ENCODE results near the gene CEP295NL.

CEP295NL gene

DNA sequence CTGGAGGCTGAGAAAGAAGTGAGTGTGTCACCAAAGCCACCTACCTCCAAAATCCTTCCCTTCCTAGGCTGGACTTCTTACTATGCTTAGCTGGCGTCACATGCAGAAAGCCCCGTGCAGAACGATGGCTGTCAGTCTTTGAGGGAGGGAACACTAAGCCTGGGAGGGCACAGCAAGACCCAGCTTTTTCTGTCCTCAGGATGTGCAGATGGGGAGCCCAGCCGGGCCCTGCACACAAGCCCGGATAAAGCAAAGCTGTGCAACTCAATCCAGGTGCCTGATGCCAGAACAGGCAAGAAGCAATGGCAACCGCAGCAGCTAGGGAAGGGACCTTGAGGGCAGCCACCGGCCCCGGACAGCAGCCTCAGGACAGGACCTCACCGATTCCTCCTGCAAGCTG lies 48.5 kb downstream of the CEP295NL start:
- TF ChIP-seq, protein P1, sequence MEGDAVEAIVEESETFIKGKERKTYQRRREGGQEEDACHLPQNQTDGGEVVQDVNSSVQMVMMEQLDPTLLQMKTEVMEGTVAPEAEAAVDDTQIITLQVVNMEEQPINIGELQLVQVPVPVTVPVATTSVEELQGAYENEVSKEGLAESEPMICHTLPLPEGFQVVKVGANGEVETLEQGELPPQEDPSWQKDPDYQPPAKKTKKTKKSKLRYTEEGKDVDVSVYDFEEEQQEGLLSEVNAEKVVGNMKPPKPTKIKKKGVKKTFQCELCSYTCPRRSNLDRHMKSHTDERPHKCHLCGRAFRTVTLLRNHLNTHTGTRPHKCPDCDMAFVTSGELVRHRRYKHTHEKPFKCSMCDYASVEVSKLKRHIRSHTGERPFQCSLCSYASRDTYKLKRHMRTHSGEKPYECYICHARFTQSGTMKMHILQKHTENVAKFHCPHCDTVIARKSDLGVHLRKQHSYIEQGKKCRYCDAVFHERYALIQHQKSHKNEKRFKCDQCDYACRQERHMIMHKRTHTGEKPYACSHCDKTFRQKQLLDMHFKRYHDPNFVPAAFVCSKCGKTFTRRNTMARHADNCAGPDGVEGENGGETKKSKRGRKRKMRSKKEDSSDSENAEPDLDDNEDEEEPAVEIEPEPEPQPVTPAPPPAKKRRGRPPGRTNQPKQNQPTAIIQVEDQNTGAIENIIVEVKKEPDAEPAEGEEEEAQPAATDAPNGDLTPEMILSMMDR (IDR thresholded peaks at IDR 0.05; ENCODE audit: low read depth, low read length): no peak
- TF ChIP-seq, protein P2, sequence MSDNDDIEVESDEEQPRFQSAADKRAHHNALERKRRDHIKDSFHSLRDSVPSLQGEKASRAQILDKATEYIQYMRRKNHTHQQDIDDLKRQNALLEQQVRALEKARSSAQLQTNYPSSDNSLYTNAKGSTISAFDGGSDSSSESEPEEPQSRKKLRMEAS (IDR thresholded peaks at IDR 0.05; ENCODE audit: low read depth, low read length): no peak
- TF ChIP-seq MYC (IDR thresholded peaks at IDR 0.05; ENCODE audit: low read depth, low read length) (no peak), POLR2A (IDR thresholded peaks at IDR 0.05; ENCODE audit: extremely low read depth, insufficient read length) (no peak)
- no peak for DNase-seq (ENCODE audit: low read depth)
- H3K4me3 ChIP-seq (ENCODE audit: low read depth, low read length): no peak overlapping the region

DNA sequence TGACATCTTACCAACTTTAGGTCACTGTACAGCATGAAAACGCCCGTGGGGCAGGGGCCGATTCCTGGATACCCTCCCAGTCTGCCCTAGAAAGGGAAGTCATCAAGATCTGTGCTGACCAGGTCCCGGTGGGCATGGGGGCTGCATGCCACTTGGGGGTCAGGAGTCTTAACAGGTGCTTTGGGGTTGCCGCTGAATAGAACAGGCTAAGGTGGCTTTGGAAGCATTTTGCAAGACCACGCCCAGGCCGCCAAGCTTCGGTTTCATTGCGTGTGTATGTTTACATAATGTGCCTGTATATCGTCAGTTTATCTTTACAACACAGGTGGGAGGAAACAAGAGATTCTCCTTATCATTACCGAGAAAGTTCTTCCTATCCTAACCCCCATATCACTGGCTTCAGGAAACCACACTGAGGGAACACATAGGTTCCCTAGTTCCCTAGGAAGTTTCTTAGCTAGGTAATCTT lies 49.0 kb downstream of the CEP295NL start:
- TF ChIP-seq MYC (IDR thresholded peaks at IDR 0.05; ENCODE audit: low read depth, low read length) (no peak), POLR2A (IDR thresholded peaks at IDR 0.05; ENCODE audit: extremely low read depth, insufficient read length) (no peak)
- TF ChIP-seq, protein P2 (IDR thresholded peaks at IDR 0.05; ENCODE audit: low read depth, low read length): no peak
- TF ChIP-seq, protein P1 (IDR thresholded peaks at IDR 0.05; ENCODE audit: low read depth, low read length): no peak
- DNase-seq (ENCODE audit: low read depth): no peak
- H3K4me3 ChIP-seq (ENCODE audit: low read depth, low read length): no peak overlapping the region

DNA sequence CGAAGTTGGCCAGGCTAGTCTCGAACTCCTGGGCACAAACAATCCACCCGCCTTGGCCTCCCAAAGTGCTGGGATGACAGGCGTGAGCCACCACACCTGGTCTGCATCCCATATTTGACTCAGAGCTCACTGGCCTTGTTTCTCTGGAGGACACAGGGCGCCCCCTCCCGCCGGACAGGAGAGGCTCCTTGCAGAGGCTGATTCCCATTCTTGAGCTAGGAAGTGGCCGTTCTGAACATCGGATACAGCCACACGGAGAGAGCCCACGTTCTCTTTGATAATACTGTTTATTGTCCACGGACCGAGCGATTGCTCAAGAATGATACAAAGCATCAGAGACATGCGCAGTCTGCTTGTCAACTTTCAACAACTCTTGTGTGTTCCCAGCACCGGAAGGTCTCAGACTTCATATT lies 50.3 kb downstream of the CEP295NL start:
- TF ChIP-seq POLR2A (IDR thresholded peaks at IDR 0.05; ENCODE audit: extremely low read depth, insufficient read length) (no peak), MYC (IDR thresholded peaks at IDR 0.05; ENCODE audit: low read depth, low read length) (no peak)
- TF ChIP-seq, protein P1 (IDR thresholded peaks at IDR 0.05; ENCODE audit: low read depth, low read length): no peak
- TF ChIP-seq, protein P2 (IDR thresholded peaks at IDR 0.05; ENCODE audit: low read depth, low read length): no peak
- no peak overlapping the region for H3K4me3 ChIP-seq (ENCODE audit: low read depth, low read length)
- DNase-seq (ENCODE audit: low read depth): no peak

DNA sequence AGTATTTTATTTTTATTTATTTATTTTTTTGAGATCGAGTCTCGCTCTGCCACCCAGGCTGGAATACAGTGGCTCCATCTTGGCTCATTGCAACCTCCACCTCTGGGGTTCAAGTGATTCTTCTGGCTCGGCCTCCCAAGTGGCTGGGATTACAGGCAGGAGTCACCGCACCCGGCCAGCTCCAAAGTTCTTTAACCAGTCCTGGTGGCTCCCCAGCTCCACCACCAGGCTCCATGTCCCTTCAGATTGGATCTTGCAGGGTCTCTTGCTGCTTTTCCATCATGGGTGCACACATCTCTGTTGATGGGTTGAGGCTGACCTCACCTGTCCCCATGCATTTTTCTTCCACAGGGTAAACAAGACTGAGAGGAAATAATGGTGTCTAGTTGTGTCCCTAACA lies 54.0 kb downstream of the CEP295NL start:
- H3K4me3 ChIP-seq (ENCODE audit: low read depth, low read length): no peak overlapping the region
- DNase-seq (ENCODE audit: low read depth): no peak
- TF ChIP-seq POLR2A (IDR thresholded peaks at IDR 0.05; ENCODE audit: extremely low read depth, insufficient read length) (no peak), MYC (IDR thresholded peaks at IDR 0.05; ENCODE audit: low read depth, low read length) (no peak)
- TF ChIP-seq, protein P1 (IDR thresholded peaks at IDR 0.05; ENCODE audit: low read depth, low read length): no peak
- TF ChIP-seq, protein P2 (IDR thresholded peaks at IDR 0.05; ENCODE audit: low read depth, low read length): no peak

DNA sequence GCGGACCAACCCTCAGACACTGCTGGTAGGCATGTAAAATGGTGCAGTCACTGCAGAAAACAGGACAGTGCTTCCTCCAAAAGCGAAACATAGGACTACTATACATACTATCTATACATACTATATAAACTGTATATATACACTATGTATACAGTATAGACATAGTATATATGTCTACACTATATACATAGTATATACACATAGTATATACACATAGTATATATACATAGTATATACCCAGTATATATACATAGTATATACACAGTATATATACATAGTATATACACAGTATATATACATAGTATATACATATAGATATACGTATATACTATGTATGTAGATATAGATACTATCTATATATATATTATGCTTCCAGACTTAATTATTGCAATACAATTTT lies 55.9 kb downstream of the CEP295NL start:
- no peak for TF ChIP-seq POLR2A (IDR thresholded peaks at IDR 0.05; ENCODE audit: extremely low read depth, insufficient read length)
- TF ChIP-seq, protein P2 (IDR thresholded peaks at IDR 0.05; ENCODE audit: low read depth, low read length): no peak
- DNase-seq (ENCODE audit: low read depth): no peak
- H3K4me3 ChIP-seq (ENCODE audit: low read depth, low read length): no peak overlapping the region

DNA sequence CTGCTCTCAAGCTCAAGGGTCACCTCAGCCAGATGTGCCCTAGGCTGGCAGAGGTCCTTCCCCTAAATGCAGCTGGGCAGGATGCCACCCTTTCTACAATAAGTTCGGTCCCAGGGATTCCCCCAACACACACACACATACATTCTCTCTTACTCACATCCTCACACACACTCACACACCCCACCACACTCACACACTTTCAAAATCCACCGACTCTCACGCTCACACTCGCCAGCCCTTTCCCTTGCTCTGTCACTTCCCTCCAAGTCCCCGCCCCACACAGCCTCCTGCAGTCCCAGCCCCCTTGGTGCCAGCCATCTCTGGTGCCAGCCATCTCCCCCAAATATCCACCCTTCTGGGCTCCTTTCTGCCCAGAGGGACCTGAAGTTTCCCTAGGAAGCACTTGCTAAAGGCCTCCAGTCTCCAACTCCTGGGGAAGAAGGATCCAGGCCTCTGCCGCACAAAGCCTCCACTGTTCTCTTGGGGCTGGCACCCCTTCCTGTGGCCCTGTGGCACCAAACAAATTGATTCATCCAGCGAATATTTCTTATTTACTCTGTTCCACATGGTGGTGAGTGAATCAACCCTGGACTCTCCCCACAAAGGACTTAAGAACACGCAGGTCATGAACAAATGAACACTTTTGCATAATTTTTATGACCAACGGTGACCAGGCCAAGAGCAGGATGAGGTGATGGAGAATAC lies 58.5 kb downstream of the CEP295NL start:
- no peak overlapping the region for H3K4me3 ChIP-seq (ENCODE audit: low read depth, low read length)
- TF ChIP-seq MYC (IDR thresholded peaks at IDR 0.05; ENCODE audit: low read depth, low read length): no peak
- TF ChIP-seq, protein P1 (IDR thresholded peaks at IDR 0.05; ENCODE audit: low read depth, low read length): no peak
- no peak for TF ChIP-seq POLR2A (IDR thresholded peaks at IDR 0.05; ENCODE audit: extremely low read depth, insufficient read length)
- TF ChIP-seq, protein P2 (IDR thresholded peaks at IDR 0.05; ENCODE audit: low read depth, low read length): no peak

More for the DNA sequence above, 58.5 kb downstream of the CEP295NL start:
- no peak for DNase-seq (ENCODE audit: low read depth)
